Dedifferentiated amniotic fluid mesenchymal stem cell (primary cell): ENCODE data around the gene B4GALT6.

Source experiments
- DNase-seq: peaks from one replicate; pipeline ENCODE4 v3.0.0-alpha.2; 2016; ENCODE audit errors: extremely low spot score

B4GALT6 gene

GRCh38 chr18:31659576-31660177, 24.7 kb downstream of the B4GALT6 start:
- DNase-seq, result no peak

- DNase-seq, result no peak
These were observed 25.5 kb downstream of the B4GALT6 start for GRCh38 chr18:31658670-31659575.

- DNase-seq, result no peak
These were observed 26.3 kb downstream of the B4GALT6 start for GRCh38 chr18:31657823-31658669.

GRCh38 chr18:31656754-31657153, 27.6 kb downstream of the B4GALT6 start:
- no peak for DNase-seq

- DNase-seq, result no peak
These were observed 29.0 kb downstream of the B4GALT6 start for GRCh38 chr18:31655354-31655753.

GRCh38 chr18:31652877-31653276, 31.5 kb downstream of the B4GALT6 start:
- no peak for DNase-seq

- DNase-seq, result no peak
These were observed 32.0 kb downstream of the B4GALT6 start for GRCh38 chr18:31652357-31652756.

GRCh38 chr18:31651369-31651768, 33.0 kb downstream of the B4GALT6 start:
- DNase-seq, result no peak

- DNase-seq, result no peak
These were observed 34.2 kb downstream of the B4GALT6 start for GRCh38 chr18:31649978-31650719.

GRCh38 chr18:31649449-31649848, 34.9 kb downstream of the B4GALT6 start:
- DNase-seq, result no peak

- DNase-seq, result no peak
These were observed 35.4 kb downstream of the B4GALT6 start for GRCh38 chr18:31648966-31649429.

GRCh38 chr18:31648458-31648857, 35.9 kb downstream of the B4GALT6 start:
- no peak for DNase-seq

GRCh38 chr18:31647127-31647753, 37.1 kb downstream of the B4GALT6 start:
- no peak for DNase-seq

- DNase-seq, result no peak
These were observed 37.9 kb downstream of the B4GALT6 start for GRCh38 chr18:31646332-31647126.

GRCh38 chr18:31645411-31645810, 39.0 kb downstream of the B4GALT6 start:
- DNase-seq, result no peak

- no peak for DNase-seq
These were observed 41.4 kb downstream of the B4GALT6 start for GRCh38 chr18:31643003-31643402.

GRCh38 chr18:31637445-31637844, 46.9 kb downstream of the B4GALT6 start:
- no peak for DNase-seq

- no peak for DNase-seq
These were observed 48.0 kb downstream of the B4GALT6 start for GRCh38 chr18:31636387-31636786.

- no peak for DNase-seq
These were observed 50.1 kb downstream of the B4GALT6 start for GRCh38 chr18:31634331-31634713.
